Endothelial cell of umbilical vein (primary cell): ENCODE data around the gene MYLIP. TPM values are rescaled to one million over a fixed set of nuclear protein-coding genes. Genes with fewer than 3 reads are reported as not detected.

ENCODE experiments used
- BruUV-seq: library from RNA; stranded (reverse); fragments of 400-500 nt; replicated peaks from 2 replicates; lab custom pipeline; 2021; lab: Mats Ljungman, UMichigan
- CTCF ChIA-PET: fragments of 300-600, 350-600 bp; sonication (Branson Sonifier 250); formaldehyde crosslinking; loops from one replicate; lab custom pipeline; 2021; ENCODE audit warnings: antibody characterized with exemption, inconsistent platforms; lab: Charles Lee
- POLR2A ChIA-PET: fragments of 300-600, 350-600 bp; sonication (Branson Sonifier 250); formaldehyde crosslinking; loops from one replicate; lab custom pipeline; 2021; ENCODE audit warnings: antibody characterized with exemption, inconsistent platforms; lab: Charles Lee
- DNase-seq: peaks from one replicate; pipeline ENCODE4 v3.0.0-alpha.2; 2011; ENCODE audit warnings: low read depth, low spot score
- FAIRE-seq: peaks from 2 replicates; lab custom pipeline; 2011; peaks lifted over from hg19 to GRCh38; lab: Jason Lieb, UNC
- H2AFZ ChIP-seq: 2 replicates; pipeline ENCODE4 v1.6.0; 2012; ENCODE audit warnings: low read depth, low read length, control low read depth, inconsistent platforms
- H3K27ac ChIP-seq: 2 replicates; pipeline ENCODE4 v1.5.1; 2011; ENCODE audit warnings: low read depth, mild to moderate bottlenecking, control low read depth, low read length, moderate library complexity; ENCODE audit not compliant: insufficient read depth
- H3K27me3 ChIP-seq, 2 experiments: 2 replicates each; pipeline versions ENCODE4 v1.6.0 to v1.6.1; 2011; ENCODE audit warnings: low read length in 2 of 2, mixed read lengths in 1 of 2; ENCODE audit not compliant: control insufficient read depth in 2 of 2, insufficient read depth in 2 of 2
- H3K36me3 ChIP-seq, 2 experiments: 2 replicates in 1 of 2; 3 replicates in 1 of 2; pipeline ENCODE4 v1.5.1; 2011; ENCODE audit warnings: low read length in 2 of 2, mild to moderate bottlenecking in 1 of 2, moderate library complexity in 1 of 2; ENCODE audit not compliant: control insufficient read depth in 2 of 2, insufficient read depth in 2 of 2; ENCODE audit errors: extremely low read depth in 1 of 2
- H3K4me1 ChIP-seq: 3 replicates; pipeline ENCODE4 v1.5.1; 2011; ENCODE audit warnings: mild to moderate bottlenecking, low read length; ENCODE audit not compliant: control insufficient read depth, insufficient read depth; ENCODE audit errors: extremely low read depth
- H3K4me2 ChIP-seq: 2 replicates; pipeline ENCODE4 v1.6.1; 2011; ENCODE audit warnings: low read length, control low read depth, mixed read lengths; ENCODE audit not compliant: insufficient read depth
- H3K4me3 ChIP-seq, 3 experiments: fragments of 200-600 bp in 1 of 3; sonication (generic), shearing (Covaris generic) in 1 of 3; replicated peaks in 1 of 3; 2 replicates each; pipeline ENCODE4 v1.5.1; 2011 to 2016; ENCODE audit warnings: control low read depth in 3 of 3, low read length in 3 of 3, mild to moderate bottlenecking in 2 of 3, inconsistent platforms in 1 of 3, low read depth in 1 of 3, moderate library complexity in 1 of 3; ENCODE audit not compliant: insufficient read depth in 1 of 3
- H3K79me2 ChIP-seq: 2 replicates; pipeline ENCODE4 v1.6.0; 2012; ENCODE audit warnings: low read length, inconsistent platforms; ENCODE audit not compliant: control insufficient read depth, insufficient read depth
- H3K9ac ChIP-seq: replicated peaks from 2 replicates; pipeline ENCODE3; 2011; ENCODE audit warnings: low read length, control low read depth; ENCODE audit not compliant: insufficient read depth; ENCODE audit errors: extremely low read depth
- H3K9me1 ChIP-seq: replicated peaks from 3 replicates; pipeline ENCODE4 v1.6.0; 2011; ENCODE audit warnings: mild to moderate bottlenecking, low read length; ENCODE audit not compliant: control insufficient read depth, insufficient read depth; ENCODE audit errors: extremely low read depth
- H3K9me3 ChIP-seq: replicated peaks from 2 replicates; pipeline ENCODE4 v1.5.1; 2012; ENCODE audit warnings: low read length, inconsistent platforms; ENCODE audit not compliant: control insufficient read depth, insufficient read depth
- H4K20me1 ChIP-seq: replicated peaks from 2 replicates; pipeline ENCODE3; 2011; ENCODE audit warnings: mild to moderate bottlenecking, low read length; ENCODE audit not compliant: control insufficient read depth, insufficient read depth; ENCODE audit errors: extremely low read depth
- EZH2 ChIP-seq: IDR thresholded peaks from 2 replicates; pipeline ENCODE4 v1.6.1; 2012; ENCODE audit warnings: borderline replicate concordance, low read depth, mild to moderate bottlenecking, moderate library complexity, low read length, inconsistent platforms; ENCODE audit not compliant: severe bottlenecking
- FOS ChIP-seq: IDR thresholded peaks from 2 replicates; pipeline ENCODE4 v1.6.1; 2011; ENCODE audit warnings: mild to moderate bottlenecking, low read length, moderate library complexity, borderline replicate concordance; ENCODE audit not compliant: insufficient read depth
- GATA2 ChIP-seq: IDR thresholded peaks from 2 replicates; pipeline ENCODE4 v1.7.0; 2011; ENCODE audit warnings: low read depth, mild to moderate bottlenecking, moderate library complexity, mixed read lengths, low read length; ENCODE audit not compliant: insufficient read length, insufficient read depth
- JUN ChIP-seq: IDR thresholded peaks from 2 replicates; pipeline ENCODE4 v1.6.1; 2011; ENCODE audit warnings: borderline replicate concordance, low read depth; ENCODE audit not compliant: insufficient read length, insufficient read depth
- MYC ChIP-seq: IDR thresholded peaks from one replicate; pipeline ENCODE4 v1.6.1; 2011; ENCODE audit warnings: mild to moderate bottlenecking, low read depth, low read length
- POLR2A ChIP-seq: IDR thresholded peaks from 2 replicates; pipeline ENCODE4 v1.6.1; 2012; ENCODE audit warnings: low read depth, mild to moderate bottlenecking, control low read depth, low read length
- POLR2AphosphoS5 ChIP-seq: IDR thresholded peaks from 2 replicates; pipeline ENCODE4 v1.6.1; 2012; ENCODE audit warnings: low read depth, mild to moderate bottlenecking, control low read depth, low read length, moderate library complexity; ENCODE audit not compliant: insufficient read depth
- dilution Hi-C: fragments of 300-500 bp; cut with MboI; formaldehyde crosslinking; loops from one replicate; pipeline ENCODE4 v1.15.0; 2019; ENCODE audit warnings: low sequenced_read_pairs; ENCODE audit not compliant: extremely low pct_ligation_motif_present
- intact Hi-C: fragments of 100-400 bp; cut with micrococcal nuclease; formaldehyde crosslinking; loops from one replicate; pipeline ENCODE4 v1.10.0; 2022
- polyA plus RNA-seq, 4 experiments: library from polyadenylated mRNA; depleted of rRNA in 3 of 4; stranded (reverse) in 3 of 4; unstranded in 1 of 4; fragments of >200 nt; gene quantifications; 2 replicates each; pipeline versions ENCODE4 v1.2.1 to v1.2.3, GENCODE V29; 2011 to 2012; ENCODE audit warnings: missing spikeins in 1 of 4
- total RNA-seq: library from RNA; stranded (reverse); gene quantifications from 2 replicates; pipeline ENCODE4 v1.2.3, GENCODE V29; 2021
- TF ChIP-seq, protein P1 (sequence below): IDR thresholded peaks from 2 replicates; pipeline ENCODE4 v1.6.1; 2011; ENCODE audit not compliant: insufficient read depth, insufficient read length
- TF ChIP-seq, protein P2 (sequence below), 2 donors: IDR thresholded peaks; 1 replicate in 1 of 2; 2 replicates in 1 of 2; pipeline ENCODE4 v1.5.1; 2011; ENCODE audit warnings: low read length in 2 of 2, mild to moderate bottlenecking in 2 of 2, moderate library complexity in 2 of 2, control low read depth in 1 of 2, inconsistent platforms in 1 of 2, low read depth in 1 of 2; ENCODE audit not compliant: insufficient read depth in 1 of 2; ENCODE audit errors: extremely low read depth in 1 of 2

MYLIP gene
- total and polyA plus RNA-seq, 2 donors (not counting 3 experiments of a cell fraction or from before 2014, with no cell fraction given) = 16.9 to 19.2 TPM

- Histone ChIP-seq H3K27me3 (no peaks in the 10 kb centered on the region), H3K79me2 (peaks cover 54% of the 10 kb centered on the region), H4K20me1 (no peaks in the 10 kb centered on the region), H3K9ac (no peak overlapping the region), H3K4me3 (no peak overlapping the region), H3K9me1 (no peaks in the 10 kb centered on the region), H3K27ac (no peak overlapping the region), H3K4me1 (peaks cover 31% of the 10 kb centered on the region), H2AFZ (no peak overlapping the region), H3K36me3 (peaks cover 1 to 5% of the 10 kb centered on the region in 2 experiments), H3K9me3 (no peaks in the 10 kb centered on the region), H3K4me2 (no peak overlapping the region)
- DNase-seq = no peak
- ChIA-PET CTCF (interaction anchor here (0.9 to 2.4 kb wide), 6 partner anchors 10 to 445 kb away, joined by 3 to 13 read pairs (median 4); no protein-coding TSS in a partner anchor), POLR2A (no interaction called here)
- no TSS peak for BruUV-seq
- no peak for FAIRE-seq
- dilution Hi-C loops = no loop called here
- intact Hi-C loops = no loop called here
- TF ChIP-seq POLR2A = no peak
- TF ChIP-seq GATA2 = no peak
- TF ChIP-seq, protein P1, sequence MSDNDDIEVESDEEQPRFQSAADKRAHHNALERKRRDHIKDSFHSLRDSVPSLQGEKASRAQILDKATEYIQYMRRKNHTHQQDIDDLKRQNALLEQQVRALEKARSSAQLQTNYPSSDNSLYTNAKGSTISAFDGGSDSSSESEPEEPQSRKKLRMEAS = no peak
- TF ChIP-seq, protein P2, sequence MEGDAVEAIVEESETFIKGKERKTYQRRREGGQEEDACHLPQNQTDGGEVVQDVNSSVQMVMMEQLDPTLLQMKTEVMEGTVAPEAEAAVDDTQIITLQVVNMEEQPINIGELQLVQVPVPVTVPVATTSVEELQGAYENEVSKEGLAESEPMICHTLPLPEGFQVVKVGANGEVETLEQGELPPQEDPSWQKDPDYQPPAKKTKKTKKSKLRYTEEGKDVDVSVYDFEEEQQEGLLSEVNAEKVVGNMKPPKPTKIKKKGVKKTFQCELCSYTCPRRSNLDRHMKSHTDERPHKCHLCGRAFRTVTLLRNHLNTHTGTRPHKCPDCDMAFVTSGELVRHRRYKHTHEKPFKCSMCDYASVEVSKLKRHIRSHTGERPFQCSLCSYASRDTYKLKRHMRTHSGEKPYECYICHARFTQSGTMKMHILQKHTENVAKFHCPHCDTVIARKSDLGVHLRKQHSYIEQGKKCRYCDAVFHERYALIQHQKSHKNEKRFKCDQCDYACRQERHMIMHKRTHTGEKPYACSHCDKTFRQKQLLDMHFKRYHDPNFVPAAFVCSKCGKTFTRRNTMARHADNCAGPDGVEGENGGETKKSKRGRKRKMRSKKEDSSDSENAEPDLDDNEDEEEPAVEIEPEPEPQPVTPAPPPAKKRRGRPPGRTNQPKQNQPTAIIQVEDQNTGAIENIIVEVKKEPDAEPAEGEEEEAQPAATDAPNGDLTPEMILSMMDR (IDR thresholded peaks at IDR 0.05; ENCODE audit: extremely low read depth in 1 of 2, insufficient read depth in 1 of 2, low read depth in 1 of 2, low read length in 2 of 2) = no peak
- no peak for TF ChIP-seq MYC
- TF ChIP-seq POLR2AphosphoS5 = no peak
- no peak for TF ChIP-seq FOS
- TF ChIP-seq EZH2 = no peak
- TF ChIP-seq JUN = no peak
These were observed 7.2 kb downstream of the MYLIP start for GRCh38 chr6:16136091-16136490.
